ENCODE measurements around the gene DIS3L2. TPM values are rescaled to one million over a fixed set of nuclear protein-coding genes. Genes with fewer than 3 reads are reported as not detected.

DIS3L2 gene
- total and polyA plus RNA-seq, 2 experiments from 2014 or later: 15.2 to 25.3 TPM

- no peaks in the 10 kb centered on the region; the same call in 2 of the 3 replicates for H3K36me3 Mint-ChIP-seq (ENCODE audit: low read depth)
Observed at GRCh38 chr2:232323328-232323650, 361.8 kb downstream of the DIS3L2 start.

More at GRCh38 chr2:232323328-232323650, 361.8 kb downstream of the DIS3L2 start:
- no peaks in the 10 kb centered on the region for H3F3A ChIP-seq (replicated peaks; ENCODE audit: low read depth)
- no peaks in the 10 kb centered on the region for H3K9me2 ChIP-seq (ENCODE audit: insufficient read depth)
- no peak overlapping the region for H3K27ac Mint-ChIP-seq
- H3K27me3 Mint-ChIP-seq (ENCODE audit: insufficient read depth, low read depth, poor library complexity): peaks cover 10% of the 10 kb centered on the region
- TF ChIP-seq ZNF114 (CRISPR knock-in tag; IDR thresholded peaks at IDR 0.05) (no peak), ZNF462 (CRISPR knock-in tag; IDR thresholded peaks at IDR 0.05) (no peak), EZH2phosphoT487 (IDR thresholded peaks at IDR 0.05; ENCODE audit: unreplicated experiment) (no peak), NANOG (IDR thresholded peaks at IDR 0.05; ENCODE audit: borderline replicate concordance) (no peak), STAT1 (IDR thresholded peaks at IDR 0.05; ENCODE audit: unreplicated experiment) (no peak), ETS1 (IDR thresholded peaks at IDR 0.05) (no peak), JUNB (IDR thresholded peaks at IDR 0.05; ENCODE audit: unreplicated experiment) (no peak), EZH2 (IDR thresholded peaks at IDR 0.05; ENCODE audit: low read depth, unreplicated experiment) (no peak), ZNF331 (CRISPR knock-in tag; IDR thresholded peaks at IDR 0.05; ENCODE audit: low read depth) (no peak), POLR2AphosphoS5 (IDR thresholded peaks at IDR 0.05; ENCODE audit: low read depth) (no peak), CTCF (conservative IDR thresholded peaks at IDR 0.05; ENCODE audit: low read depth in 2 of 2) (no peak), CREB1 (CRISPR knock-in tag; IDR thresholded peaks at IDR 0.05; ENCODE audit: low read depth) (no peak), REST (IDR thresholded peaks at IDR 0.05; ENCODE audit: unreplicated experiment) (no peak)
- no peaks in the 10 kb centered on the region for H3K79me2 ChIP-seq (replicated peaks; ENCODE audit: insufficient read depth)
- H4K20me1 ChIP-seq (replicated peaks; ENCODE audit: insufficient read depth): no peaks in the 10 kb centered on the region
- H3K4me1 Mint-ChIP-seq: peaks cover 10% of the 10 kb centered on the region
- no peaks in the 10 kb centered on the region for H3K4me1 ChIP-seq (ENCODE audit: insufficient read depth)
- H3K27ac ChIP-seq (ENCODE audit: low read depth): no peak overlapping the region
- DNase-seq (ENCODE audit: low spot score): no peak
- no peak overlapping the region for H3K4me3 Mint-ChIP-seq
- no peak overlapping the region for H3K4me2 ChIP-seq
- no peaks in the 10 kb centered on the region for H3K27me3 ChIP-seq (ENCODE audit: insufficient read depth)
- no peak for ATAC-seq
- no peak overlapping the region for H2AFZ ChIP-seq
- no peak overlapping the region for H3K4me3 ChIP-seq
- H3K9me3 Mint-ChIP-seq: no peaks in the 10 kb centered on the region
- H3K36me3 ChIP-seq (ENCODE audit: insufficient read depth): no peaks in the 10 kb centered on the region
